ENCODE measurements around the gene LGALS3.
A peak's percentile ranks its signal among the peaks of the same experiment; 100 is the strongest.

LGALS3 gene

DNA sequence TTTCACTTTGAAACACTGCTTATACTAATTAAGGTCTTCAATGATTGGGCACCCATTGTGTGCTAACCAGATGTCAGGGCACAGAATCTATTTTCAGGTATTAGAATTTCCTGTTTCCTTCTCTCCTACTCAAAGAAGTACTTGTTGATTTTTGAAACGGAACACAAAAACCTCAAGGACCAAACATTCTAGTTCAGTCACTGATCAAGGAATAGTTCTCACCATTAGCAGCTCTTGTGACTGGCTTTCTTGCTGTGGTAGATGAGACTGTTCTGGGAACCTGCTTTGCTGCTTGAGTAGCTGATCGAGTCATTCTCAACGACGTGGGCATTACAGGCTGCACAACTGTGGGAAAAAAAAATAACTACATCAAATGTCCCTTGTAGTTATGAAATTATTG, 51.4 kb downstream of the LGALS3 start:
- no peak overlapping the region for H3K4me3 ChIP-seq (ENCODE audit: low read depth, low read length)
- no peak for TF ChIP-seq CTCF (IDR thresholded peaks at IDR 0.05; ENCODE audit: borderline replicate concordance, insufficient read depth, low read depth, low read length)

- TF ChIP-seq CTCF (IDR thresholded peaks at IDR 0.05; ENCODE audit: borderline replicate concordance, insufficient read depth, low read depth, low read length) = no peak
- no peak overlapping the region for H3K4me3 ChIP-seq (ENCODE audit: low read depth, low read length)
Observed at GRCh38 chr14:55188686-55189295, 59.7 kb downstream of the LGALS3 start.

- peak overlapping the region; percentile 75 for H3K4me3 ChIP-seq (ENCODE audit: low read depth, low read length)
- no peak for TF ChIP-seq CTCF (IDR thresholded peaks at IDR 0.05; ENCODE audit: borderline replicate concordance, insufficient read depth, low read depth, low read length)
Observed at GRCh38 chr14:55190906-55191202, 61.8 kb downstream of the LGALS3 start.

DNA sequence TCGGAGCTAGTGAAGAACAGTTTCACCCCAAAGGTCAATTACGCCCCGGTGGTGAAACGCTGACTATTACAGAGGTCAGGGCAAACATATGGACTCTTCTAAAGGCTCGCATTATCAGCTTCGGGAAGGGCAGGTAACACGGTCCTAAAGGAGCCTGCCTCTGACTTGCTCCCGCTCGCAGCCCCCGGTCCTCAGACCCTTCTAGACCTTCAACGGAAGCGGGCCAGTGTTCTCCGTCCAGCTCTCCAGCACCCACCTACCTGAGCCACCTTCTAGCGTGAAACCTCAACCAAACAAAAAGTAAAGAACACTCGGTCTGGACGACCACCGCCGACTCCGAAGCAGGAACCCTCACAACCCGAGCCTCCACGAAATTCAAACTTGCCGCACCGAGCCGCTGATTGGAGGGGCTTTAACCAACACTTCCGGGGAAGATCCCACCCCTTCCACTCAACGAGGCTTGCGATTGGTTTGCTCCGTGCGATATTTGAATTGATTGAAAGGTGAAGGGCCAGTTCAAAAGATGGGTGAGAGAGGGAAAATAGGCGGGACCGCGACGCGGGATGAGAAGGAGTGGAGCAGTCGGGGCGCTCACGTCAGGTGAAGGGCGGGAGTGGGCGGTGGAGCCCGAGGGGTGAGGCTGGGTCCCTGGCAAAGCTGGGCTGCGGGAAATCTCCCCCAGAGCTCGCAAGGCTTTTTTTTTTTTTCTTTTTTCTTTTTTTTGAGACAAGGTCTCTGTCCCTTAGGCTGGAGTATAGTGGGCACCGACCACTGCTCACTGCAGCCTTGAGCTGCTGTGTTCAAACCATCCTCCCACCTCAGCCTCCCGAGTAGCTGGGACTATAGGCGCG, 62.4 kb downstream of the LGALS3 start, which contains the start of gene DLGAP5:
Gene DLGAP5, minus strand, starts transcription at position 383 of the 851 bp plus-strand sequence. CDS start 2,406 bp downstream, outside the sequence.
- H3K4me3 ChIP-seq (ENCODE audit: low read depth, low read length) = peak within 1 kb of the TSS; percentile 75
- TF ChIP-seq CTCF (IDR thresholded peaks at IDR 0.05; ENCODE audit: borderline replicate concordance, insufficient read depth, low read depth, low read length) = no peak

DNA sequence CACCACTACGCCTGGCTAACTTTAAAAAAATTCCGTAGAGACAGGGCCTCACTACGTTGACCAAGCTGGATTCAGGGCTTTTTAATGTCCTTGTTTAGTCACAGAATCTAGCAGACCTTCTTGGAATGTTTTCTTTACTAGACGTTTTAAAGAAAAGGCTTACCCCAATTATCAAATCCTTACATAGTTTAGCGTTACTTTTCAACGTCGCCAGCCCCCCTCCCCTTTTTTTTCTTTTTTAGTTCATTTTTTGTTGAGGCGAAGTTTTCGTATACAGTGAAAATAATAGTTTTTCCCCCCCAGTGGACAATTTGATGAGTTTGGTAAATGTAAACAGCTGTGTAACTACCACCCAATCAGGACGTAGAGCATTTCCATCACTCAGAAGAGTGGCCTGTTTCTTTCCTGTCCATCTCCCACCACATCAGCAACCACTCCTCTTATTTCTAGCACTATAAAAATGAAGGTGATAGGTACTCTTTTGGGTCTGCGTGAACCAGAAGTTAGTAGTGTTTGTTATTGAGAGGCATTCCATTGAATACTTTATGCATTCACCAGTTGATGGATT, 63.1 kb downstream of the LGALS3 start:
- H3K4me3 ChIP-seq (ENCODE audit: low read depth, low read length) = peak overlapping the region; percentile 75
- no peak for TF ChIP-seq CTCF (IDR thresholded peaks at IDR 0.05; ENCODE audit: borderline replicate concordance, insufficient read depth, low read depth, low read length)

- no peak overlapping the region for H3K4me3 ChIP-seq (ENCODE audit: low read depth, low read length)
- no peak for TF ChIP-seq CTCF (IDR thresholded peaks at IDR 0.05; ENCODE audit: borderline replicate concordance, insufficient read depth, low read depth, low read length)
Observed at GRCh38 chr14:55194656-55195355, 65.8 kb downstream of the LGALS3 start.

Data from GM12875 (cell line).